GM21381 (cell line): Measurements from ENCODE around the gene PRAMEF20.

Source experiments
- ATAC-seq: cut with Tn5 transposase; IDR thresholded peaks from one replicate; pipeline ENCODE4 v1.9.1; 2021; ENCODE audit warnings: mild to moderate bottlenecking, moderate library complexity; ENCODE audit not compliant: unreplicated experiment

PRAMEF20 gene

DNA sequence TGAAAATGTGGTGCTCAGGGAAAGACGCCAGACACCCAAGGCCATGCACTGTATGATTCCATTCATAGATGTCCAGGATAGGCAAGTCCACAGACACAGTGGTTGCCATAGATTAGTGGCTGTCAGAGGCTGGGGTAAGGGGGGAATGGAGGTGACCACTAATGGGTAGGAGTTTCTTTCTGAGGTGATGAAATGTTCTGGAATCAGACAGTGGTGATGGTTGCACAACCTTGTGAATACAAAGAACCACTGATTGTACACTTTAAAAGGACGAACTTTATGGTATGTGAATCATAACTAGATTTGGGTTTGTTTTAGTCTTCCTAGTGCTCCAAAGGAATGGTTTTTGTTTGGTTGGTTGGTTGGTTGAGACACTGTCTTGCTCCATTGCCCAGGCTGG, 51.7 kb downstream of the PRAMEF20 start:
- no peak for ATAC-seq

DNA sequence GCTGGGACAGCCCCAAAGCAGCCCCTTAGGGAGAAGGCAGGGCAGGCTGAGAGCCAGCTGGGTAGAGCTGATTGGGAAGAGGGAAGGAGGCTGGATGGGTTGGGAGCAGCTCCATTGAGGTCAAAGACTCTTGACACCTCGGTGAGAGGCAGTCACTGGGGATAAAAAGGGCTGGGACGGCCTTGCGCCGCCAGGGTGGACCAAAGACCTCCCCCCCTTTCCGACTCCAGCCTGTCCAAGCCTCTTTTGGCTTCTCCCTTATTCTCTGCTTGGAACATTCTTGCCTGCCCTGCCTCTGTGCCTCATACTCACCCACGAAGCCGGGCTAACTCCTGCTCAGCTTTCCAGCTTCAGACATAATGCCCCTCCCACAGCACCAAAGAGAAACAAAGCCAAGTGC, 52.4 kb downstream of the PRAMEF20 start:
- ATAC-seq: no peak

DNA sequence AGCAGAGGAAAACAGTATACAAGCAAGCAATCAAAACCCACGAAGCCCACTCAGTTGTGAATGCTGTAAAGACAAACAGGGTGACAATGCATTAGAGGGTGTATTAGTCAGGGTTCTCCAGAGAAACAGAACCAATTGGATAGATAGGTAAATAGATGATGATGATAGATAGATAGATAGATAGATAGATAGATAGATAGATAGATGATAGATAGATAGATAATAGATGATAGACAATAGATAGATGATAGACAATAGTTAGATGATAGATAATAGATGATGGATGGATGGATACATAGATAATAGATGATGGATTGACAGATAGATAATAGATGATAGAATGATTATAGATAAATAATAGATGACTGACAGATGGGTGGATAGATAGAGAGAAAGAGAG, 55.3 kb downstream of the PRAMEF20 start:
- ATAC-seq: no peak

DNA sequence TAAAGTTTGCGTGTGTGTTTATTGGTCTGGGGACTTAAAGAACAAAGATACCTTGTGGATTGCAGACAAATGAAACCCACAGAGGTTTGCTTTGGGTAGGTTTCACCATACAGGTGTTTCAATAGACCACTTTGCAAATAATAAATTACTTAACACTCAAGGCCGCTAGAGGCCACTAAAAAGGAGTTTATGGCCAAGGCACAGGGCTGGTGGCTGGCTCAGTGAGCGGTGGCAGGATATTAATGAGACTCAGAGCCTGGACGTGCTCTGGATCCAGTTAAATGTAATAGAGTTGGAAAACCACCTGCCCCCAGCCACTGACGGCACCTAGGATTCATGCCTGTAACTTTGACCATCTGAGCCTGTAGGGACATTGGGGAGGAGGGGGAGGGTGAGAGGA, 59.1 kb downstream of the PRAMEF20 start:
- no peak for ATAC-seq
